ENCODE results near the gene PTGR2.
"Not testable (repeated sequence)": the region's sequence is repeated elsewhere in the genome, so short reads cannot be mapped to it uniquely, and the experiment has no call there.

PTGR2 gene

GRCh38 chr14:73909681-73910080 lies 58.0 kb downstream of the PTGR2 start:
- in situ Hi-C loops (cut with HindIII; ENCODE audit: low pct_unique_long_range_greater_than_20kb, low sequenced_read_pairs), result no loop called here
- no peak for TF ChIP-seq JUND (IDR thresholded peaks at IDR 0.05; ENCODE audit: low read depth)
- no peak for DNase-seq (ENCODE audit: low read depth in 1 of 2, low spot score in 1 of 2)

- no peak for TF ChIP-seq JUND (IDR thresholded peaks at IDR 0.05; ENCODE audit: low read depth)
- DNase-seq (ENCODE audit: low read depth in 1 of 2, low spot score in 1 of 2), result no peak
- in situ Hi-C loops (cut with HindIII; ENCODE audit: low pct_unique_long_range_greater_than_20kb, low sequenced_read_pairs), result no loop called here
Measured at GRCh38 chr14:73913256-73913655, 61.6 kb downstream of the PTGR2 start.

- in situ Hi-C loops (cut with HindIII; ENCODE audit: low pct_unique_long_range_greater_than_20kb, low sequenced_read_pairs), result no loop called here
- TF ChIP-seq JUND (IDR thresholded peaks at IDR 0.05; ENCODE audit: low read depth), result no peak
- no peak for DNase-seq (ENCODE audit: low read depth in 1 of 2, low spot score in 1 of 2)
Measured at GRCh38 chr14:73916324-73916723, 64.7 kb downstream of the PTGR2 start.

GRCh38 chr14:73919457-73919856 lies 67.8 kb downstream of the PTGR2 start:
- in situ Hi-C loops (cut with HindIII; ENCODE audit: low pct_unique_long_range_greater_than_20kb, low sequenced_read_pairs); DNase-seq (ENCODE audit: low read depth in 1 of 2, low spot score in 1 of 2): not testable (repeated sequence)

- no peak for DNase-seq (ENCODE audit: low read depth in 1 of 2, low spot score in 1 of 2)
- in situ Hi-C loops (cut with HindIII; ENCODE audit: low pct_unique_long_range_greater_than_20kb, low sequenced_read_pairs), result no loop called here
- TF ChIP-seq JUND (IDR thresholded peaks at IDR 0.05; ENCODE audit: low read depth), result no peak
Measured at GRCh38 chr14:73924337-73924736, 72.7 kb downstream of the PTGR2 start.
